Right atrium auricular region (tissue), 2 donors: ENCODE measurements around the gene OR10S1. TPM values are rescaled to one million over a fixed set of nuclear protein-coding genes. Genes with fewer than 3 reads are reported as not detected.

Experiments
- DNase-seq: peaks from one replicate; pipeline ENCODE4 v3.0.0-alpha.2; 2019; ENCODE audit warnings: low spot score
- H3K27ac ChIP-seq, 2 donors: fragments of 200-600 bp; sonication (generic); 1 replicate in 1 of 2; 2 replicates in 1 of 2; pipeline ENCODE4 v1.5.1; 2016 to 2019
- H3K27me3 ChIP-seq, 2 donors: fragments of 200-600 bp; sonication (generic); one replicate each; pipeline versions ENCODE4 v1.5.1 to v1.6.0; 2017 to 2019
- H3K36me3 ChIP-seq: fragments of 200-600 bp; sonication (generic); one replicate; pipeline ENCODE4 v1.5.1; 2016
- H3K4me1 ChIP-seq, 2 donors: fragments of 200-600 bp; sonication (generic); one replicate each; pipeline versions ENCODE4 v1.5.1 to v1.6.0; 2017 to 2019
- H3K4me3 ChIP-seq, 2 donors: fragments of 200-600 bp; sonication (generic); 1 replicate in 1 of 2; 2 replicates in 1 of 2; pipeline ENCODE4 v1.5.1; 2017 to 2019; ENCODE audit warnings: mild to moderate bottlenecking in 1 of 2, moderate library complexity in 1 of 2
- H3K9me3 ChIP-seq, 2 donors: fragments of 200-600 bp; sonication (generic); one replicate each; pipeline ENCODE4 v1.5.1; 2019
- total RNA-seq, 2 donors: library from RNA; depleted of rRNA; stranded (reverse); fragments of >200 nt; gene quantifications; one replicate each; pipeline ENCODE4 v1.1.0, GENCODE V29; 2016
- TF ChIP-seq, protein P1 (sequence below), 2 donors: fragments of 200-600 bp; sonication (generic); IDR thresholded peaks; one replicate each; pipeline ENCODE4 v1.5.1; 2019; ENCODE audit warnings: antibody characterized with exemption in 2 of 2

The OR10S1 gene
- total RNA-seq, 2 donors from 2014 or later: not detected

GRCh38 chr11:123976770-123977560 lies 616 bp downstream of the OR10S1 start:
- no peaks in the 10 kb centered on the region for H3K4me1 ChIP-seq
- no peak overlapping the region for H3K27ac ChIP-seq
- no peaks in the 10 kb centered on the region for H3K27me3 ChIP-seq
- no peak overlapping the region for H3K4me3 ChIP-seq
- TF ChIP-seq, protein P1, sequence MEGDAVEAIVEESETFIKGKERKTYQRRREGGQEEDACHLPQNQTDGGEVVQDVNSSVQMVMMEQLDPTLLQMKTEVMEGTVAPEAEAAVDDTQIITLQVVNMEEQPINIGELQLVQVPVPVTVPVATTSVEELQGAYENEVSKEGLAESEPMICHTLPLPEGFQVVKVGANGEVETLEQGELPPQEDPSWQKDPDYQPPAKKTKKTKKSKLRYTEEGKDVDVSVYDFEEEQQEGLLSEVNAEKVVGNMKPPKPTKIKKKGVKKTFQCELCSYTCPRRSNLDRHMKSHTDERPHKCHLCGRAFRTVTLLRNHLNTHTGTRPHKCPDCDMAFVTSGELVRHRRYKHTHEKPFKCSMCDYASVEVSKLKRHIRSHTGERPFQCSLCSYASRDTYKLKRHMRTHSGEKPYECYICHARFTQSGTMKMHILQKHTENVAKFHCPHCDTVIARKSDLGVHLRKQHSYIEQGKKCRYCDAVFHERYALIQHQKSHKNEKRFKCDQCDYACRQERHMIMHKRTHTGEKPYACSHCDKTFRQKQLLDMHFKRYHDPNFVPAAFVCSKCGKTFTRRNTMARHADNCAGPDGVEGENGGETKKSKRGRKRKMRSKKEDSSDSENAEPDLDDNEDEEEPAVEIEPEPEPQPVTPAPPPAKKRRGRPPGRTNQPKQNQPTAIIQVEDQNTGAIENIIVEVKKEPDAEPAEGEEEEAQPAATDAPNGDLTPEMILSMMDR (IDR thresholded peaks at IDR 0.05): no peak
- no peak for DNase-seq
- H3K36me3 ChIP-seq: no peaks in the 10 kb centered on the region
- H3K9me3 ChIP-seq: no peaks in the 10 kb centered on the region

DNA sequence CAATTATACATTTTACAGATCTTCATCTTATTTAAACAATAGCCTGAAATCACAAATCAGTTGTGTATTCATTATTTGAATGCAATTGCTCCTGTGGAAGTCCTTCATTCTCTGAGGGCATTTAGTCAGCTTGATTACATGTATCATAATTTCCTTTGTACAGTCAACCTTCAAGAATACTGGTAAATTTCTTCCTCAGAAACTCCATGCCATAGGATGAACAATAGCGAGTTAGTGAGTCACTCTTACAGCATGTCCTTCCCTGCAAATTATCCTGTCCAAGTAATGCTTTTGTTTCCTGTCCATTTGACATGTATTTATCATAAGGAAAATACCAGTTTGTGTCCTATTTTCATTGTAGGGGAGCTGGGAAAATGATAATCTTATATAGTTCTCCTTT lies 3.8 kb downstream of the OR10S1 start:
- H3K27ac ChIP-seq: no peak overlapping the region
- no peaks in the 10 kb centered on the region for H3K36me3 ChIP-seq
- TF ChIP-seq, protein P1 (IDR thresholded peaks at IDR 0.05): no peak
- peaks cover 0 to 8% of the 10 kb centered on the region in 2 donors for H3K9me3 ChIP-seq
- DNase-seq: no peak
- H3K27me3 ChIP-seq: no peaks in the 10 kb centered on the region
- no peak overlapping the region for H3K4me3 ChIP-seq
- H3K4me1 ChIP-seq: no peaks in the 10 kb centered on the region

- Histone ChIP-seq H3K27ac (no peak overlapping the region), H3K4me3 (no peak overlapping the region), H3K4me1 (no peaks in the 10 kb centered on the region), H3K27me3 (no peaks in the 10 kb centered on the region), H3K9me3 (peaks cover 0 to 11% of the 10 kb centered on the region in 2 donors), H3K36me3 (no peaks in the 10 kb centered on the region)
- no peak for DNase-seq
- TF ChIP-seq, protein P1 (IDR thresholded peaks at IDR 0.05): no peak
These were observed 20.8 kb downstream of the OR10S1 start for GRCh38 chr11:123956752-123957151.

DNA sequence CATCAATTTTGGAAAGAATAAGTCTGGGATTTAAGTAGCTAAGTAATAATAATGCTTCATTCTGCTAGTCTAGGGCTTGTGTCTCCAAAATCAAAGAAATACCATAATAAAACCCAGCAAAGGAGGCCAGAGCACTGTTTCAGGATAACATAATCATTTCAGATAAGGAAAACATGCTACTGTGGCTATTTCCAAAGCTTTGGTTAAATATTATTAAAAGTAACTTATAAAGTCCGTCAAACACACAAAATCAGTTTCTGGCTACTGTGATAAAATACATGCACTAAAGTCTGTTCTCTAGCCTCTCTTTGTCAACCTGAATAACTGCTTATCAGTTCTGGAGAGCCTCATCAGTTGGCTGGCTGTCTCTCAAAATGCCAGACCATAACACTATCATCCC lies 32.4 kb downstream of the OR10S1 start:
- TF ChIP-seq, protein P1 (IDR thresholded peaks at IDR 0.05): no peak
- no peaks in the 10 kb centered on the region for H3K4me1 ChIP-seq
- H3K27me3 ChIP-seq: no peaks in the 10 kb centered on the region
- no peaks in the 10 kb centered on the region for H3K9me3 ChIP-seq
- H3K4me3 ChIP-seq: no peak overlapping the region
- no peaks in the 10 kb centered on the region for H3K36me3 ChIP-seq
- H3K27ac ChIP-seq: no peak overlapping the region
- no peak for DNase-seq

GRCh38 chr11:123943738-123944137 lies 33.8 kb downstream of the OR10S1 start, which contains the start of gene OR6T1:
OR6T1 (minus strand) TSS chr11:123943838; CDS start chr11:123943838, 0 bp downstream.
- Histone ChIP-seq H3K9me3 (no peaks in the 10 kb centered on the region), H3K4me3 (no peak within 1 kb of the TSS), H3K27me3 (no peaks in the 10 kb centered on the region), H3K4me1 (no peaks in the 10 kb centered on the region), H3K27ac (no peak within 1 kb of the TSS), H3K36me3 (no peaks in the 10 kb centered on the region)
- TF ChIP-seq, protein P1 (IDR thresholded peaks at IDR 0.05): no peak
- no peak for DNase-seq
